ENCODE measurements around the gene CACYBP. TPM values are rescaled to one million over a fixed set of nuclear protein-coding genes. Genes with fewer than 3 reads are reported as not detected.

The CACYBP gene
- total and polyA plus RNA-seq, 2 experiments from 2014 or later: 84.8 to 165 TPM

- peak overlapping the region; percentile 97 for H3K9ac ChIP-seq
- peak overlapping the region; percentile 80 for H3K4me3 ChIP-seq
- peak overlapping the region; percentile 94 for H2AFZ ChIP-seq
- H3K9me3 ChIP-seq (ENCODE audit: low read depth): no peaks in the 10 kb centered on the region
- H4K20me1 ChIP-seq (ENCODE audit: insufficient read depth): no peaks in the 10 kb centered on the region
- no peak for TF ChIP-seq EZH2 (IDR thresholded peaks at IDR 0.05; ENCODE audit: insufficient read depth, poor library complexity, severe bottlenecking)
- no peak for TF ChIP-seq EZH2phosphoT487 (IDR thresholded peaks at IDR 0.05; ENCODE audit: insufficient read depth, low read depth)
- peaks cover 41% of the 10 kb centered on the region for H3K79me2 ChIP-seq (ENCODE audit: insufficient read depth)
- in situ Hi-C loops (cut with MboI): loop anchor here (25.0 kb wide), 1 partner anchor 736 kb away; no protein-coding TSS in a partner anchor
- no peaks in the 10 kb centered on the region for H3K9me2 ChIP-seq (ENCODE audit: insufficient read depth)
- H3K4me2 ChIP-seq (ENCODE audit: unreplicated experiment): peak overlapping the region; percentile 96
- WGBS, 2 experiments (ENCODE audit: low coverage in 1 of 2, low lambda C conversion rate in 2 of 2, missing lambda C conversion rate in 2 of 2): 2 to 3% methylated on average over 19 of the region's 19 CpGs
- DNase-seq: peak; percentile 71
- H3K36me3 ChIP-seq (ENCODE audit: low read depth): no peaks in the 10 kb centered on the region
- H3F3A ChIP-seq (ENCODE audit: insufficient read depth): peaks cover 15% of the 10 kb centered on the region
- H3K27ac ChIP-seq: peak overlapping the region; percentile 98
- peaks cover 41% of the 10 kb centered on the region for H3K4me1 ChIP-seq (ENCODE audit: insufficient read depth)
- no peaks in the 10 kb centered on the region for H3K27me3 ChIP-seq (replicated peaks; ENCODE audit: insufficient read depth)
Measured at GRCh38 chr1:174998569-174999215, 1.1 kb upstream of the CACYBP start.

DNA sequence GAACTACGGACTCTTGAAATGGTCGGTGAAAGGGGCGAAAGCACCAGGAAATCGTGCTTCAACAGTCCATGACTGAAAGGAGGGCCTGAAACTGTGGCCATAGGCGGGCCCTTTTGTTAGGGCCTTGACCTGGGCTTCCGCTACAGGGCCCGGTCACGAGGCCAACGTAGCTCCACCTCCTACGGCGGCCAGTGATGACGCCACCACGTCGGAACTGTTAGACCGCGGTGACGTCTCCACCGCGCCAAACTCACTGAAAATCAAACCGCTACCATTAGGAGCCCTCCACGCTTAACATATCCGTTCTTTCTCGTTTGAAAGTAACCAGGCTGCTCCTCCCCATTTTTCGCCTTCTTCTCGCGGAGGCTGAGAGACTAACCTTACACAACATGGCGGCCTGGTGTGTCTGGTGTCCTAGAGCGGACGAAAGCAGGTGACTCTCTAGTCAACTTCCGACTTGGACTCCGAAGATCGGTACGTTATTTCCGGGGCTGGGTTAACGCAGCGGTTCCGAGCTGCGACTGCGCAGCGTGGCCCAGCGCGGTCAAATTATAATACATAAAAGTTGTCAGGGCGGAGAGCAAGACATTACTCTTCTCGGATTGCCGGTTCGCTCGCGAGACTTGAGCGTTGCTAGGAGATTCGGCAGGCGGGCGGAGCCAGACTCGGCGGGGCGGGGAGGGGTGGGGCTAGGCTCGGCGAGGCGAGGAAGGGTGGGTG lies 371 bp upstream of the CACYBP start:
- Histone ChIP-seq H3K27me3 (replicated peaks; ENCODE audit: insufficient read depth) (no peaks in the 10 kb centered on the region), H3K9me3 (ENCODE audit: low read depth) (no peaks in the 10 kb centered on the region), H3K9ac (peak overlapping the region; percentile 97), H3K36me3 (ENCODE audit: low read depth) (no peaks in the 10 kb centered on the region), H3K79me2 (ENCODE audit: insufficient read depth) (peaks cover 47% of the 10 kb centered on the region), H2AFZ (peak overlapping the region; percentile 94), H3K4me2 (ENCODE audit: unreplicated experiment) (peak overlapping the region; percentile 96), H4K20me1 (ENCODE audit: insufficient read depth) (no peaks in the 10 kb centered on the region), H3K9me2 (ENCODE audit: insufficient read depth) (no peaks in the 10 kb centered on the region), H3K4me1 (ENCODE audit: insufficient read depth) (peaks cover 47% of the 10 kb centered on the region), H3K27ac (peak overlapping the region; percentile 98), H3K4me3 (peak overlapping the region; percentile 84), H3F3A (ENCODE audit: insufficient read depth) (peaks cover 15% of the 10 kb centered on the region)
- 0 to 1% methylated on average over 54 of the region's 58 CpGs for WGBS, 2 experiments (ENCODE audit: low coverage in 1 of 2, low lambda C conversion rate in 2 of 2, missing lambda C conversion rate in 2 of 2)
- TF ChIP-seq EZH2 (IDR thresholded peaks at IDR 0.05; ENCODE audit: insufficient read depth, poor library complexity, severe bottlenecking) (no peak), EZH2phosphoT487 (IDR thresholded peaks at IDR 0.05; ENCODE audit: insufficient read depth, low read depth) (no peak)
- peak; percentile 100 for DNase-seq
- in situ Hi-C loops (cut with MboI): loop anchor here (25.0 kb wide), 1 partner anchor 737 kb away; no protein-coding TSS in a partner anchor

DNA sequence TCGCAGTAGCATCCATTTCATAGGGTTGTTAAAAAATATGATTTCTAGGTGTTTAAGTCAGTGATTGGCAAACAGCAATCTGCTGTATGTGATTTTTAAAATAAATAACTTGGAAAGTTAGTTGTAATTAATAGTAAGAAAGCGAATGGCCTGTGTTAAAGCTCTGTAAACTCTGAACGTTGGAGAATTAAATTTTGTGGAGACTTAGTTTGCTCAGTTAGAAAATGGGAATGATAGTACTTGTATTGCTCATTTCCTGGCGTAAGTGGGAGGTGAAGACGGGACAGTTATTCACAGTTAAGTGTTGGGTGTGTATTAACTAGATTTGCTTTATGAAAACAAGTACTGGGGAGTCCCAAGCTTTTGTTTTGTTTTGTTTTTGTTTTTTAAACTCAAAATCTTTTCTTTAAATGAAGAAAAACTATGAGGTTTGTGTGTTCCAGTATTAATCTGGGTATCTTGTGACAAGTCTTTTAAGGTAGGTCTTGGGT lies 995 bp downstream of the CACYBP start:
- Histone ChIP-seq H4K20me1 (ENCODE audit: insufficient read depth) (no peaks in the 10 kb centered on the region), H3K4me3 (peak overlapping the region; percentile 84), H3K4me2 (ENCODE audit: unreplicated experiment) (peak overlapping the region; percentile 85), H3K9ac (peak overlapping the region; percentile 85), H3K79me2 (ENCODE audit: insufficient read depth) (peaks cover 61% of the 10 kb centered on the region), H3K36me3 (ENCODE audit: low read depth) (peaks cover under 1% of the 10 kb centered on the region; the same call in 1 of the 2 replicates), H3K27me3 (replicated peaks; ENCODE audit: insufficient read depth) (no peaks in the 10 kb centered on the region), H3K27ac (peak overlapping the region; percentile 67), H3F3A (ENCODE audit: insufficient read depth) (peaks cover 15% of the 10 kb centered on the region), H2AFZ (peak overlapping the region; percentile 67), H3K4me1 (ENCODE audit: insufficient read depth) (peaks cover 47% of the 10 kb centered on the region), H3K9me3 (ENCODE audit: low read depth) (no peaks in the 10 kb centered on the region), H3K9me2 (ENCODE audit: insufficient read depth) (no peaks in the 10 kb centered on the region)
- no peak for TF ChIP-seq EZH2 (IDR thresholded peaks at IDR 0.05; ENCODE audit: insufficient read depth, poor library complexity, severe bottlenecking)
- no peak for TF ChIP-seq EZH2phosphoT487 (IDR thresholded peaks at IDR 0.05; ENCODE audit: insufficient read depth, low read depth)
- peak; percentile 66 for DNase-seq
- in situ Hi-C loops (cut with MboI): no loop called here
- 0 to 1% methylated on average over 5 of the region's 5 CpGs for WGBS, 2 experiments (ENCODE audit: low coverage in 1 of 2, low lambda C conversion rate in 2 of 2, missing lambda C conversion rate in 2 of 2)

DNA sequence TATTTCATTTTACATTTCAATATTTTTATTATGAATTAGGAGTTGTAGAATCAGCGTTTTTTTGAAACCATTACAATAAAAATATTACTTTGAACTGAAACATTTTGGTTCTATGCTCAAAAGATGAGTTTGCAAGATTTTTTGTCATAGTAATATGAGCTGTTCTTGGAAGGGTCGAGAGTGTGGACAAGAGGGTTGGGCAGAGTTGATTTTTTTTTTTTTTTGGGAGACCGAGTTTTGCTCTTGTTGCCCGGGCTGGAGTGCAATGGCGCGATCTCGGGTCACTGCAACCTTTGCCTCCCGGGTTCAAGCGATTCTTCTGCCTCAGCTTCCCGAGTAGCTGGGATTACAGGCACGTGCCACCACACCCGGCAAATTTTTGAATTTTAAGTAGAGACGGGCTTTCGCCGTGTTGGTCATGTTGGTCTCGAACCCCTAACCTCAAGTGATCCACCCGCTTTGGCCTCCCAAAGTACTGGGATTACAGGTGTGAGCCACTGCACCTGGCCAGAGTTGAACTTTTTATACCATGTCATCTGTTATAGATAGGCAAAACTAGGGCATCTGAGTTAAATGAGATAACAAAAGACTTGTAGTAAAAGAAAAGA lies 3.3 kb downstream of the CACYBP start:
- peak overlapping the region; percentile 13; the same call in 1 of the 2 replicates for H2AFZ ChIP-seq
- no peaks in the 10 kb centered on the region for H3K9me2 ChIP-seq (ENCODE audit: insufficient read depth)
- peaks cover 8% of the 10 kb centered on the region; the same call in 1 of the 2 replicates for H3F3A ChIP-seq (ENCODE audit: insufficient read depth)
- peaks cover 19% of the 10 kb centered on the region for H3K36me3 ChIP-seq (ENCODE audit: low read depth)
- TF ChIP-seq EZH2phosphoT487 (IDR thresholded peaks at IDR 0.05; ENCODE audit: insufficient read depth, low read depth): no peak
- no peak for TF ChIP-seq EZH2 (IDR thresholded peaks at IDR 0.05; ENCODE audit: insufficient read depth, poor library complexity, severe bottlenecking)
- no peaks in the 10 kb centered on the region for H3K9me3 ChIP-seq (ENCODE audit: low read depth)
- no peaks in the 10 kb centered on the region for H3K27me3 ChIP-seq (replicated peaks; ENCODE audit: insufficient read depth)
- no peaks in the 10 kb centered on the region for H4K20me1 ChIP-seq (ENCODE audit: insufficient read depth)
- H3K4me1 ChIP-seq (ENCODE audit: insufficient read depth): peaks cover 38% of the 10 kb centered on the region
- H3K27ac ChIP-seq: peak overlapping the region; percentile 39
- H3K79me2 ChIP-seq (ENCODE audit: insufficient read depth): peaks cover 83% of the 10 kb centered on the region
- WGBS, 2 experiments (ENCODE audit: low coverage in 1 of 2, low lambda C conversion rate in 2 of 2, missing lambda C conversion rate in 2 of 2): 22 to 26% methylated on average over 17 of the region's 17 CpGs
- peak overlapping the region; percentile 85 for H3K4me2 ChIP-seq (ENCODE audit: unreplicated experiment)
- H3K4me3 ChIP-seq: peak overlapping the region; percentile 84
- in situ Hi-C loops (cut with MboI): no loop called here
- peak; percentile 59 for DNase-seq
- H3K9ac ChIP-seq: peak overlapping the region; percentile 51

Data from GM23248 (cell line).